ENCODE results near the gene CPSF3. TPM values are rescaled to one million over a fixed set of nuclear protein-coding genes. Genes with fewer than 3 reads are reported as not detected.
A peak's percentile ranks its signal among the peaks of the same experiment; 100 is the strongest.

The CPSF3 gene
- total and polyA plus RNA-seq, 2 of the 13 experiments (the other 11 are each of a cell fraction or from before 2014, with no cell fraction given), result 19.8 to 93.0 TPM

DNA sequence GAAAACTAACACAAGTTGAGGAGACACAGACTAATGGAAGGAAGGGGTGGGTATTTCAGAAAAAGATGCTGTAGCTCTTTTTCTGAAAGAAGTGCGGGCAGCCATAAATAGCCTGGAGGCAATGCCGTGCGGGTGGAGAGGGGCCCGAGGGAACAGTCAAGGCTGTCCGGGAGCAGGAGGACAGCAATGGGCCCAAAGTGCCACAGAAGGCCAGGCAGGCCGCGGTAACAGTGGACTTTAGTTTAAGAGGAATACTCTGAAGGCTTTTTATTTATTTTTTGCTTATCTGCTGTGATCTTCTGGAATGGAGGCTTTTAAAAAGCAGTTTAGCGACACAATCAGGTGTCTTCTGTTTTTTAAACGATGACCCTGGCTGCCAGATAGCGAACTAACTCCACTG, 3.0 kb upstream of the CPSF3 start (continued):
- no peak for TF ChIP-seq HOXD1 (CRISPR knock-in tag; IDR thresholded peaks at IDR 0.05)
- no peak for TF ChIP-seq FIP1L1 (IDR thresholded peaks at IDR 0.05; ENCODE audit: borderline replicate concordance, insufficient read depth, low read depth, low read length)
- TF ChIP-seq, protein P1, sequence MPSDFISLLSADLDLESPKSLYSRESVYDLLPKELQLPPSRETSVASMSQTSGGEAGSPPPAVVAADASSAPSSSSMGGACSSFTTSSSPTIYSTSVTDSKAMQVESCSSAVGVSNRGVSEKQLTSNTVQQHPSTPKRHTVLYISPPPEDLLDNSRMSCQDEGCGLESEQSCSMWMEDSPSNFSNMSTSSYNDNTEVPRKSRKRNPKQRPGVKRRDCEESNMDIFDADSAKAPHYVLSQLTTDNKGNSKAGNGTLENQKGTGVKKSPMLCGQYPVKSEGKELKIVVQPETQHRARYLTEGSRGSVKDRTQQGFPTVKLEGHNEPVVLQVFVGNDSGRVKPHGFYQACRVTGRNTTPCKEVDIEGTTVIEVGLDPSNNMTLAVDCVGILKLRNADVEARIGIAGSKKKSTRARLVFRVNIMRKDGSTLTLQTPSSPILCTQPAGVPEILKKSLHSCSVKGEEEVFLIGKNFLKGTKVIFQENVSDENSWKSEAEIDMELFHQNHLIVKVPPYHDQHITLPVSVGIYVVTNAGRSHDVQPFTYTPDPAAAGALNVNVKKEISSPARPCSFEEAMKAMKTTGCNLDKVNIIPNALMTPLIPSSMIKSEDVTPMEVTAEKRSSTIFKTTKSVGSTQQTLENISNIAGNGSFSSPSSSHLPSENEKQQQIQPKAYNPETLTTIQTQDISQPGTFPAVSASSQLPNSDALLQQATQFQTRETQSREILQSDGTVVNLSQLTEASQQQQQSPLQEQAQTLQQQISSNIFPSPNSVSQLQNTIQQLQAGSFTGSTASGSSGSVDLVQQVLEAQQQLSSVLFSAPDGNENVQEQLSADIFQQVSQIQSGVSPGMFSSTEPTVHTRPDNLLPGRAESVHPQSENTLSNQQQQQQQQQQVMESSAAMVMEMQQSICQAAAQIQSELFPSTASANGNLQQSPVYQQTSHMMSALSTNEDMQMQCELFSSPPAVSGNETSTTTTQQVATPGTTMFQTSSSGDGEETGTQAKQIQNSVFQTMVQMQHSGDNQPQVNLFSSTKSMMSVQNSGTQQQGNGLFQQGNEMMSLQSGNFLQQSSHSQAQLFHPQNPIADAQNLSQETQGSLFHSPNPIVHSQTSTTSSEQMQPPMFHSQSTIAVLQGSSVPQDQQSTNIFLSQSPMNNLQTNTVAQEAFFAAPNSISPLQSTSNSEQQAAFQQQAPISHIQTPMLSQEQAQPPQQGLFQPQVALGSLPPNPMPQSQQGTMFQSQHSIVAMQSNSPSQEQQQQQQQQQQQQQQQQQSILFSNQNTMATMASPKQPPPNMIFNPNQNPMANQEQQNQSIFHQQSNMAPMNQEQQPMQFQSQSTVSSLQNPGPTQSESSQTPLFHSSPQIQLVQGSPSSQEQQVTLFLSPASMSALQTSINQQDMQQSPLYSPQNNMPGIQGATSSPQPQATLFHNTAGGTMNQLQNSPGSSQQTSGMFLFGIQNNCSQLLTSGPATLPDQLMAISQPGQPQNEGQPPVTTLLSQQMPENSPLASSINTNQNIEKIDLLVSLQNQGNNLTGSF (CRISPR knock-in tag; IDR thresholded peaks at IDR 0.05), result no peak
- TF ChIP-seq, protein P2, sequence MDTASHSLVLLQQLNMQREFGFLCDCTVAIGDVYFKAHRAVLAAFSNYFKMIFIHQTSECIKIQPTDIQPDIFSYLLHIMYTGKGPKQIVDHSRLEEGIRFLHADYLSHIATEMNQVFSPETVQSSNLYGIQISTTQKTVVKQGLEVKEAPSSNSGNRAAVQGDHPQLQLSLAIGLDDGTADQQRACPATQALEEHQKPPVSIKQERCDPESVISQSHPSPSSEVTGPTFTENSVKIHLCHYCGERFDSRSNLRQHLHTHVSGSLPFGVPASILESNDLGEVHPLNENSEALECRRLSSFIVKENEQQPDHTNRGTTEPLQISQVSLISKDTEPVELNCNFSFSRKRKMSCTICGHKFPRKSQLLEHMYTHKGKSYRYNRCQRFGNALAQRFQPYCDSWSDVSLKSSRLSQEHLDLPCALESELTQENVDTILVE (CRISPR knock-in tag; IDR thresholded peaks at IDR 0.05), result no peak
- no peak for TF ChIP-seq TGIF2 (CRISPR knock-in tag; IDR thresholded peaks at IDR 0.05)
- no peak for TF ChIP-seq SOX13 (IDR thresholded peaks at IDR 0.05)
- TF ChIP-seq SOX13 (CRISPR knock-in tag; conservative IDR thresholded peaks at IDR 0.05 in 1 of 2, IDR thresholded peaks at IDR 0.05 in 1 of 2), result 0 out of 4 replicates have a peak, but pooled peaks of 1 of the 2 experiments have one; percentile 23
- no peak for TF ChIP-seq NFKB2 (CRISPR knock-in tag; IDR thresholded peaks at IDR 0.05; ENCODE audit: borderline replicate concordance)
- TF ChIP-seq ZNF879 (CRISPR knock-in tag; IDR thresholded peaks at IDR 0.05), result no peak
- TF ChIP-seq ATF7-NPFF (CRISPR knock-in tag; IDR thresholded peaks at IDR 0.05; ENCODE audit: low read depth), result no peak
- TF ChIP-seq NR2C2 (CRISPR knock-in tag; IDR thresholded peaks at IDR 0.05; ENCODE audit: borderline replicate concordance), result no peak
- TF ChIP-seq ZNF430 (CRISPR knock-in tag; IDR thresholded peaks at IDR 0.05), result no peak
- no peak for TF ChIP-seq ZMAT3 (CRISPR knock-in tag; conservative IDR thresholded peaks at IDR 0.05)
- no peak for TF ChIP-seq MYNN (CRISPR knock-in tag; IDR thresholded peaks at IDR 0.05; ENCODE audit: low read depth)
- TF ChIP-seq, protein P3, sequence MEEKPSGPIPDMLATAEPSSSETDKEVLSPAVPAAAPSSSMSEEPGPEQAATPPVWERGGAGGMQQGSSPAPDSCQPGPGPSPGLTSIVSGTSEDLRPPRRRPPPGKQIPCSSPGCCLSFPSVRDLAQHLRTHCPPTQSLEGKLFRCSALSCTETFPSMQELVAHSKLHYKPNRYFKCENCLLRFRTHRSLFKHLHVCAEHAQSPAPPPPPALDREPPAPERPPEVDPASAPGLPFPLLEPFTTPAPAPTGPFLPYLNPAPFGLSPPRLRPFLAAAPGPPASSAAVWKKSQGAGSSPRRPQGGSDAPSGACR (CRISPR knock-in tag; IDR thresholded peaks at IDR 0.05), result no peak
- no peak for TF ChIP-seq TAF1 (CRISPR knock-in tag; IDR thresholded peaks at IDR 0.05)
- TF ChIP-seq ATAD3A (CRISPR knock-in tag; IDR thresholded peaks at IDR 0.05), result no peak
- no peak for TF ChIP-seq TOPORS (CRISPR knock-in tag; IDR thresholded peaks at IDR 0.05)
- TF ChIP-seq, protein P4, sequence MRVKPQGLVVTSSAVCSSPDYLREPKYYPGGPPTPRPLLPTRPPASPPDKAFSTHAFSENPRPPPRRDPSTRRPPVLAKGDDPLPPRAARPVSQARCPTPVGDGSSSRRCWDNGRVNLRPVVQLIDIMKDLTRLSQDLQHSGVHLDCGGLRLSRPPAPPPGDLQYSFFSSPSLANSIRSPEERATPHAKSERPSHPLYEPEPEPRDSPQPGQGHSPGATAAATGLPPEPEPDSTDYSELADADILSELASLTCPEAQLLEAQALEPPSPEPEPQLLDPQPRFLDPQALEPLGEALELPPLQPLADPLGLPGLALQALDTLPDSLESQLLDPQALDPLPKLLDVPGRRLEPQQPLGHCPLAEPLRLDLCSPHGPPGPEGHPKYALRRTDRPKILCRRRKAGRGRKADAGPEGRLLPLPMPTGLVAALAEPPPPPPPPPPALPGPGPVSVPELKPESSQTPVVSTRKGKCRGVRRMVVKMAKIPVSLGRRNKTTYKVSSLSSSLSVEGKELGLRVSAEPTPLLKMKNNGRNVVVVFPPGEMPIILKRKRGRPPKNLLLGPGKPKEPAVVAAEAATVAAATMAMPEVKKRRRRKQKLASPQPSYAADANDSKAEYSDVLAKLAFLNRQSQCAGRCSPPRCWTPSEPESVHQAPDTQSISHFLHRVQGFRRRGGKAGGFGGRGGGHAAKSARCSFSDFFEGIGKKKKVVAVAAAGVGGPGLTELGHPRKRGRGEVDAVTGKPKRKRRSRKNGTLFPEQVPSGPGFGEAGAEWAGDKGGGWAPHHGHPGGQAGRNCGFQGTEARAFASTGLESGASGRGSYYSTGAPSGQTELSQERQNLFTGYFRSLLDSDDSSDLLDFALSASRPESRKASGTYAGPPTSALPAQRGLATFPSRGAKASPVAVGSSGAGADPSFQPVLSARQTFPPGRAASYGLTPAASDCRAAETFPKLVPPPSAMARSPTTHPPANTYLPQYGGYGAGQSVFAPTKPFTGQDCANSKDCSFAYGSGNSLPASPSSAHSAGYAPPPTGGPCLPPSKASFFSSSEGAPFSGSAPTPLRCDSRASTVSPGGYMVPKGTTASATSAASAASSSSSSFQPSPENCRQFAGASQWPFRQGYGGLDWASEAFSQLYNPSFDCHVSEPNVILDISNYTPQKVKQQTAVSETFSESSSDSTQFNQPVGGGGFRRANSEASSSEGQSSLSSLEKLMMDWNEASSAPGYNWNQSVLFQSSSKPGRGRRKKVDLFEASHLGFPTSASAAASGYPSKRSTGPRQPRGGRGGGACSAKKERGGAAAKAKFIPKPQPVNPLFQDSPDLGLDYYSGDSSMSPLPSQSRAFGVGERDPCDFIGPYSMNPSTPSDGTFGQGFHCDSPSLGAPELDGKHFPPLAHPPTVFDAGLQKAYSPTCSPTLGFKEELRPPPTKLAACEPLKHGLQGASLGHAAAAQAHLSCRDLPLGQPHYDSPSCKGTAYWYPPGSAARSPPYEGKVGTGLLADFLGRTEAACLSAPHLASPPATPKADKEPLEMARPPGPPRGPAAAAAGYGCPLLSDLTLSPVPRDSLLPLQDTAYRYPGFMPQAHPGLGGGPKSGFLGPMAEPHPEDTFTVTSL (CRISPR knock-in tag; IDR thresholded peaks at IDR 0.05; ENCODE audit: borderline replicate concordance), result no peak
